GM12878 (cell line): ENCODE results near the gene BCL2. TPM values are rescaled to one million over a fixed set of nuclear protein-coding genes. Genes with fewer than 3 reads are reported as not detected.

ENCODE experiments used
- ATAC-seq: fragments of 200-7000 bp; cut with Tn5 transposase; 3 replicates; pipeline ENCODE4 v1.9.1; 2020; ENCODE audit warnings: mild to moderate bottlenecking, moderate library complexity
- BruUV-seq: library from RNA; stranded (reverse); fragments of 400-500 nt; replicated peaks from 2 replicates; lab custom pipeline; 2021; lab: Mats Ljungman, UMichigan
- CTCF ChIA-PET: fragments of 300-600 bp; sonication (Branson Sonifier 250); formaldehyde crosslinking; extraction: SDS; loops from one replicate; lab custom pipeline; 2021; ENCODE audit warnings: inconsistent platforms; lab: Yijun Ruan, JAX
- POLR2A ChIA-PET: fragments of 350-600 bp; formaldehyde crosslinking; extraction: SDS; loops from one replicate; lab custom pipeline; 2021; ENCODE audit warnings: inconsistent platforms; lab: Charles Lee
- RAD21 ChIA-PET: fragments of 300-600 bp; sonication (Branson Sonifier 250); formaldehyde crosslinking; loops from one replicate; lab custom pipeline; 2023; ENCODE audit warnings: antibody characterized with exemption; ENCODE audit not compliant: unreplicated experiment; lab: Charles Lee
- SMC1A ChIA-PET: fragments of 300-600 bp; sonication (Branson Sonifier 250); formaldehyde crosslinking; loops from one replicate; lab custom pipeline; 2023; ENCODE audit not compliant: unreplicated experiment, uncharacterized antibody; lab: Charles Lee
- DNase-seq: peaks from one replicate; pipeline ENCODE4 v3.0.0-alpha.2; 2011; ENCODE audit warnings: low read depth, low spot score
- FAIRE-seq: peaks from 3 replicates; lab custom pipeline; 2011; peaks lifted over from hg19 to GRCh38; lab: Jason Lieb, UNC
- H2AFZ ChIP-seq: 2 replicates; pipeline ENCODE4 v1.6.0; 2011; ENCODE audit warnings: low read depth, low read length, control low read depth; ENCODE audit not compliant: control insufficient read depth
- H3K27ac ChIP-seq: 2 replicates; pipeline ENCODE4 v1.5.1; 2011; ENCODE audit warnings: control low read depth; ENCODE audit not compliant: control insufficient read depth, insufficient read depth
- H3K27me3 ChIP-seq, 2 experiments: replicated peaks in 1 of 2; 2 replicates each; pipeline versions ENCODE4 v1.6.0 to v1.6.1; 2011; ENCODE audit warnings: low read length in 1 of 2; ENCODE audit not compliant: control insufficient read depth in 2 of 2, insufficient read depth in 2 of 2
- H3K36me3 ChIP-seq, 2 experiments: 2 replicates each; pipeline ENCODE4 v1.5.1; 2011; ENCODE audit warnings: low read length in 1 of 2; ENCODE audit not compliant: control insufficient read depth in 2 of 2, insufficient read depth in 2 of 2
- H3K4me1 ChIP-seq: 2 replicates; pipeline ENCODE4 v1.6.1; 2011; ENCODE audit warnings: mild to moderate bottlenecking, low read length, moderate library complexity, mixed read lengths; ENCODE audit not compliant: control insufficient read depth, insufficient read depth
- H3K4me2 ChIP-seq: 2 replicates; pipeline ENCODE4 v1.6.0; 2011; ENCODE audit warnings: control low read depth; ENCODE audit not compliant: control insufficient read depth, insufficient read depth
- H3K4me3 ChIP-seq: fragments of 200-600 bp; sonication (generic); 2 replicates; pipeline ENCODE4 v1.5.1; 2016
- H3K79me2 ChIP-seq: 2 replicates; pipeline ENCODE4 v1.6.0; 2011; ENCODE audit warnings: low read length; ENCODE audit not compliant: control insufficient read depth, insufficient read depth
- H3K9ac ChIP-seq: 2 replicates; pipeline ENCODE4 v1.8.0; 2011; ENCODE audit warnings: low read length, control low read depth, mixed read lengths; ENCODE audit not compliant: control insufficient read depth, insufficient read depth
- H3K9me3 ChIP-seq: replicated peaks from 3 replicates; pipeline ENCODE4 v1.5.1; 2011; ENCODE audit warnings: mild to moderate bottlenecking, low read length; ENCODE audit not compliant: control insufficient read depth, insufficient read depth
- H4K20me1 ChIP-seq: 2 replicates; pipeline ENCODE4 v1.6.0; 2011; ENCODE audit not compliant: control insufficient read depth, insufficient read depth
- IRF5 ChIP-seq: fragments of 450-650 bp; IDR thresholded peaks from 2 replicates; pipeline ENCODE4 v1.6.1; 2017; ENCODE audit warnings: borderline replicate concordance
- PKNOX1 ChIP-seq: fragments of 450-650 bp; IDR thresholded peaks from 2 replicates; pipeline ENCODE4 v1.6.1; 2016; ENCODE audit warnings: mild to moderate bottlenecking
- WGBS: methylation state at CpG from one replicate; pipeline ENCODE4 v1.1.6; 2016; ENCODE audit warnings: low lambda C conversion rate; ENCODE audit not compliant: insufficient replicate concordance, insufficient coverage; ENCODE audit errors: missing lambda C conversion rate; 5-methylcytosine and 5-hydroxymethylcytosine counted together
- in situ Hi-C: fragments of 300-500 bp; cut with MboI; formaldehyde crosslinking; loops from 9 replicates; pipeline ENCODE4 v1.14.3; 2018; ENCODE audit warnings: mixed read lengths
- intact Hi-C: fragments of 100-400 bp; cut with micrococcal nuclease; formaldehyde crosslinking; loops from one replicate; pipeline ENCODE4 v1.14.2; 2022; ENCODE audit not compliant: unreplicated experiment
- polyA plus RNA-seq, 11 experiments: library from polyadenylated mRNA; depleted of rRNA in 4 of 11; unstranded in 6 of 11; stranded (reverse) in 5 of 11; fragments of >200 nt; fragmentation: Nextera tagmentation in 4 of 11; fragmentation: Illumina TruSeq in 1 of 11; extraction: Ambion mirVana in 4 of 11; extraction: Trizol in 1 of 11; gene quantifications; 1 replicate in 1 of 11; 2 replicates in 10 of 11; pipeline versions ENCODE4 v1.2.1 to v1.2.3, GENCODE V29; 2011 to 2016; ENCODE audit warnings: inconsistent platforms in 2 of 11, missing spikeins in 2 of 11, low read depth in 1 of 11
- total RNA-seq, 4 experiments: library from RNA; depleted of rRNA in 3 of 4; stranded (reverse); fragments of >200 nt in 3 of 4; fragmentation: Illumina TruSeq in 1 of 4; extraction: Trizol in 1 of 4; gene quantifications; 2 replicates each; pipeline versions ENCODE4 v1.2.1 to v1.2.3, GENCODE V29; 2013 to 2021

BCL2 gene
- total and polyA plus RNA-seq, 10 of the 15 experiments (the other 5 are each of a cell fraction or from before 2014, with no cell fraction given): 4.1 to 47.8 (median 19.3) TPM

DNA sequence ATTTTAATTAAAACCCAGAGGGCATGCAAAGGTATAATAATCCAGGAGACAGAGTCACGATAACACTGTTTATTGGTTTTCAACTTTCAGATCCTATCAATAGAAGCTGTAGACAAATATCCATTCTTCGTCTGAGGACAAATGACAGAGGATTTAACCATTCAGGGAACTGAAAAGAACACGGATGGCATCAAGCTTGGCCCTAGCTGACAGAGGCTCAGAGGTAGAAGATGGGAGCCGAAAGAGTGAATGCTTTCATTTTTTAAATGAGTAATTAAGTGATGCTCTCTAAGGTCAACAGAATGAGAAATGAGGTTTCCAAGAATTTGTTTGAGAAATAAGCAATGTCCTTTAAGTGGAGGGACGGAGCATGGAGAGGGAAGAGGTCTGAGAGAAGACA lies 62.1 kb downstream of the BCL2 start:
- in situ Hi-C loops (no loop called here), intact Hi-C loops (no loop called here)
- BruUV-seq: no TSS peak
- 2% methylated on average over 5 of the region's 5 CpGs for WGBS
- Histone ChIP-seq H3K4me3 (peak overlapping the region; percentile 1; the same call in 1 of the 2 replicates), H2AFZ (peak overlapping the region; percentile 28; the same call in 1 of the 2 replicates), H3K36me3 (peaks cover 2 to 15% of the 10 kb centered on the region in 2 experiments), H3K4me1 (peaks cover 42% of the 10 kb centered on the region), H4K20me1 (no peaks in the 10 kb centered on the region), H3K9ac (peak overlapping the region; percentile 25; the same call in 1 of the 2 replicates), H3K4me2 (peak overlapping the region; percentile 67), H3K79me2 (peaks cover 71% of the 10 kb centered on the region), H3K27me3 (no peaks in the 10 kb centered on the region), H3K9me3 (peaks cover 5% of the 10 kb centered on the region; the same call in 2 of the 3 replicates), H3K27ac (peak overlapping the region; percentile 21)
- ATAC-seq (peak; percentile 69), DNase-seq (no peak), FAIRE-seq (no peak)
- SMC1A ChIA-PET: interaction anchor here (0.7 to 4.0 kb wide), 12 partner anchors 11 to 85 kb away, joined by 3 to 13 read pairs (median 4); no protein-coding TSS in a partner anchor
- TF ChIP-seq IRF5: no peak
- TF ChIP-seq PKNOX1: peak; percentile 54
- POLR2A ChIA-PET: interaction anchor here (0.5 to 1.2 kb wide), 4 partner anchors 9 to 96 kb away, joined by 3 to 5 read pairs (median 4); no protein-coding TSS in a partner anchor
- RAD21 ChIA-PET: interaction anchor here (1.0 to 1.9 kb wide), 2 partner anchors 11 to 12 kb away, joined by 3 to 4 read pairs; no protein-coding TSS in a partner anchor
- CTCF ChIA-PET: interaction anchor here (1.0 to 4.8 kb wide), 2 partner anchors 10 to 61 kb away, joined by 3 to 36 read pairs; no protein-coding TSS in a partner anchor
